PFSK-1 (cell line): ENCODE results near the gene FTSJ3.

Source experiments
- FOXP2 ChIP-seq: optimal IDR thresholded peaks from 2 replicates; pipeline ENCODE3; 2011; ENCODE audit warnings: borderline replicate concordance, control low read depth, inconsistent platforms; ENCODE audit not compliant: insufficient read depth; ENCODE audit errors: extremely low read length, extremely low read depth
- POLR2AphosphoS5 ChIP-seq: IDR thresholded peaks from 2 replicates; pipeline ENCODE4 v1.6.1; 2012; ENCODE audit warnings: low read depth, mild to moderate bottlenecking, control low read depth, low read length, moderate library complexity

DNA sequence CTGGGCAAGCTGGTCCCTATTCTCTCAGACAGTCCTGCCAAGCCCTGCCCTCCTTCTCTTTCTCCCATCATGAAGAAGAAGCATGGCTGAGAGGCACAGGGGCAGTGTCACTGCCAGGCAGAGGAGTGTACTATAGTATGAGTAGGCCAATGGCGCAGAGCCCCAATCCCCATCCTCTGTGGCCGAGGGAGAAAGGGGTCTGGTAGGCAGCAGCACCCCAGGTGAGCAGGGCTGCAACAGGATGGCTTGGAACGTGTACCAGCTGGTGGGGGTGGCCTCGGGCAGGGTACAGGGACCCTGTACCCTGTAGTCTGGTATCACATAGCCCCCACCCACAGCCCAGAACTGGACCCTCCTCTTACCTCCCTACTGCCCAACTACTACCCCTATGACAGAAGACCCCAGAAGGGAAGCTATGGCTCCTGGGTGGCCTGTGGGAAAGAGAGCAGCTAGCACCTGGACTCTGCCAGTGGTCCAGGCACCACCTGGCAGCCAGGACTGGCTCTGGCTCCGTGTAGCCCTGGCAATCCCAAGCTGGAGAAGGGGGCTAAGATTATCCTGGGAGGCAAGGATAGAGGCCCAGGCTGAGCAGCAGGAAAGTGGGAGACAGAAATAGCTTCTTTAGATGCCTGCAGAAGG lies 10.6 kb upstream of the FTSJ3 start:
- TF ChIP-seq POLR2AphosphoS5 = no peak
- no peak for TF ChIP-seq FOXP2
